SKM-1 treated with dmso at 0.1 percent for 144 hours (cell line): ENCODE measurements around the gene SPTLC3.

Experiments used
- DNase-seq: peaks from one replicate; lab custom pipeline; 2025; ENCODE audit not compliant: unreplicated experiment; lab: John Stamatoyannopoulos, UW

The SPTLC3 gene

DNA sequence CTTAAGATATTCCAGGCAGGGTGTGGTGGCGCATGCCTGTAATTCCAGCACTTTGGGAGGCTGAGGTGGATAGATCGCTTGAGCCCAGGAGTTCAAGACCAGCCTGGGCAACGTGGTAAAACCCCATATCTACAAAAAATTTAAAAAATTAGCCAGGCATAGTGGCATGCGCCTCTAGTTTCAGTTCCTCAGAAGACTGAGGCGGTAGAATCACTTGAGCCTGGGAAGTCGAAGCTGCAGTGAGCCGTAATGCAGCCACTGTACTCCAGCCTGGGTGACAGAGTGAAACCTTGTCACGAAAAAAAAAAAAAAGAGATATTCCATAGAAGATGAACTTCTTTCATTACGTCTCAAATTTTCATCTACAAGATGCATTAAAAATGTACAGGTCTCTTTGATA lies 165.6 kb downstream of the SPTLC3 start:
- DNase-seq: no peak

GRCh38 chr20:13180986-13181889 lies 172.5 kb downstream of the SPTLC3 start:
- no peak for DNase-seq

DNA sequence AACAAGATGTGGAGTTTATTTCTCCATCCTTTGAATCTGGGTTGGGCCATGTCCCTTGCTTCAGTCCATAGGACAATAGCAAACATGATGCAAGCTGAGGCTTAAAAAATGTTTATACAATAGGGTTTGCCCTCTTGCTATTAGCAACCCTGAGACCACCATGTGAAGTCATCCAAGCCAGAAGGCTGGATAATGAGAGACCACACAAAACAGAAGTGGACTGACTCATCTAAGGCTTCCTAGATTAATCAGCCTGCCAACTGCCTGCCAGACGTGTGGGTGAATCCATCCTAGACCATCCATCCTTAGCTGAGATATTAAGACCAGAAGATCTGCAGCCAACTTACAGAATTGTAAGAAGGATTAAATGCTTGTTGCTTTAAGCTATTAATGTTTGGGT lies 174.2 kb downstream of the SPTLC3 start:
- no peak for DNase-seq

DNA sequence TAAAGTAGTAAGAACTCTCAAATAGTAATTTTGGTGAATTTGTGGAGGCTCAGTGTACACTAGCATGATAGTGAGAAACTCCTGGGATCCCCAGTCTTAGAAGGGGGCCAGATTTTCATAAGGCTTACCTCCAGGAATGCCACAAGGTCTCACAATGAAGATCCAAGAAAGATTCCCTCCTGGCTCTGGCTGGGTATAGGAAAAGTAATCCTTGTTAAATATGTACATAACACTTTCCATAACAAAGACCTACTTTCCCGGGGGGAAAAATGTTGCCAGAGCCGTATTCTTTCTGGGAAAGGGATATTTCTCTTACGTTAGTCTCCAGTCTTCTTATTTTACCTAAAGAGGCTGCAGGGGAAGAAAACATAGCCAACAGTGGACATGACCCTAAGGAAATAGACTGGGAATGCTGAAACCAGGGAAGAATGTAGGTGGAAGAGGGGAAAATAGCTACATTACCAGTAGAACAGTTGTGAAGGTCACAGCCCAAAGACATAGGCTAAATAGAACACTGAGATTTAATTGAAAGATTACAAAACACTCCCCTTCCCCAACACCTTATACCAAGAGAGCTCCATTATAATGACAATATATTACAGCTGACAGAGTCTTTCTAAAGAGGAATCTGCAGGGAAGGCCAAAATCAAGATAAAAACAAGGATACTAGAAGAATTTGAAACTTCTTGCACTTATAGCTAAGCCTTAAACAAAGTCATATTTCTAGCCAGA lies 177.4 kb downstream of the SPTLC3 start:
- no peak for DNase-seq

- DNase-seq: no peak
Measured at GRCh38 chr20:13187899-13188298, 179.1 kb downstream of the SPTLC3 start.

GRCh38 chr20:13199279-13199678 lies 190.5 kb downstream of the SPTLC3 start:
- DNase-seq: no peak

GRCh38 chr20:13200767-13201500 lies 192.2 kb downstream of the SPTLC3 start:
- DNase-seq: no peak

GRCh38 chr20:13202565-13202964 lies 193.8 kb downstream of the SPTLC3 start:
- DNase-seq: no peak

- DNase-seq: no peak
Measured at GRCh38 chr20:13205425-13205824, 196.7 kb downstream of the SPTLC3 start.

DNA sequence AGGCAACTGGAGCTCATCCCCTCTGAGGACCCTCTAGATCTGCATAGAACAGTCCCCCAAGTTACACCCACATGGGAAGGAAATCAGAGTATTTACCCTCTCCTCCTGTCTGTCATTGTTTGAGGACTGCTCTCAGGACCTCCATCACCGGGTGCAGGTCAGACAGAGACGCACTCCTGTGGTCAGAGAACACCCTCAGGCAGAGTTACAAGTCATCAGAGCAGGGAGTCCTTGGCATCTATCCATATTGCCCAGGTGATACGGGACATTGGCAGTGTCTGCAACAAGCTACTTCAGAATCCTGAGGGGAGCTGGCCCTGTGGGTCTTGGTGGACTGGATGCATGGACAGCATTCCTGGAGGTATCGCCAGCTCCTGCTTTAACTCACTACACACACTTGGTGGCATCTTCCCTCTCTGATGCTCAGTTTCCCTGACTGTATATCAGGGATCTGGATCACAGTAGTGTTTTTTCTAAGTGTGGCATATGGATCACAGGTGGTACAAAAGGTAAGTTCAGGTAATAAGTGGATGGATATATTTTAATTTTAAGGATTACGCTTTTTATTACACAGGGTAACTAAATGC lies 197.2 kb downstream of the SPTLC3 start:
- no peak for DNase-seq

DNA sequence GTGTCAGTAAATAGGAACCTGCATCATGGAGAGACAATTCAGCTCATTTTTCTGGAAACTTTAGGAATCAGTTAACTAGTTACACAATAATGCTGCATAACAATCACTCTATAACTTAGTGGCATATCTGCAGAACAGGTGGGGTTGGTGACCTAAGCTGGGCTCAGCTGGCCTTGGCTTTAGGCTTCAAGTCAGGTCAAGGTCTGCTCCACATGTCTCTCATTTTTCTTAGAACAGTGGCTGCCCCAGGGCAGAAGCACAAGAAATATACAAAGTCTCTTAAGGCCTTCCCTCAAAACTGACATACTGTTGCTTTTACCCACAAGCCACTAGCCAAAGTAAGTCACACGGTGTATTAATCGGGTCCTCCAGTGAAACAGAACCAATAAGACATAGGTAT lies 198.2 kb downstream of the SPTLC3 start:
- no peak for DNase-seq

DNA sequence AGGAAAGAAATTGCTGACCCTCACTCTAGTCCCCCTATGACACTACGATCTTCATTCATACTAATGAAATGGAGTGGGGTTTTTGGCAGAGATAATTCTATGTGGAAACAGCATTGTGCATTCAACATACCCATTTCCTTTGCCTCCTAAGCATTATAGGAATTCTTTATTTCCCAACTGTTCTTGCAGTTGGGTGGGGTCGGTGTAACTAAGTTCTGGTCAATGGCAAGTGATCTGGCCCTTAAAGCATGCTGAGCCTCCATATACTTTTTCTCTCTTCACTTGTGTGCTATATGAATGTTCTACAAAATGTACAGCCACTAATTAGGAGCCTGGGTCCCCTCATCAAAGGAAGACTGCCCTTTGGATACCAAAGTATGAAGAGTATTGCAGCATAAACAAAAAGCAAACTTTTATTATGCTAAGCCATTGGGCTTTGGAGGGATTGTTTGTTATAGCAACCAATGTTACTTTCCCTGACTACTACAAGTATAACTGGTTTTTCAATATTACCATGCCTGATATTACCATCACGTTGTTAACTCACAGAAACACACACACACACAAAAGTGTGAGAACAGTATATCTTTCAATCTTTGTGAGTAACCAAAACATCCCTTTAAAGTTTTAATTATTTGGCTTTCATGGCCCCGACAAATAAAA lies 203.3 kb downstream of the SPTLC3 start:
- no peak for DNase-seq

GRCh38 chr20:13212750-13213149 lies 204.0 kb downstream of the SPTLC3 start:
- DNase-seq: no peak

DNA sequence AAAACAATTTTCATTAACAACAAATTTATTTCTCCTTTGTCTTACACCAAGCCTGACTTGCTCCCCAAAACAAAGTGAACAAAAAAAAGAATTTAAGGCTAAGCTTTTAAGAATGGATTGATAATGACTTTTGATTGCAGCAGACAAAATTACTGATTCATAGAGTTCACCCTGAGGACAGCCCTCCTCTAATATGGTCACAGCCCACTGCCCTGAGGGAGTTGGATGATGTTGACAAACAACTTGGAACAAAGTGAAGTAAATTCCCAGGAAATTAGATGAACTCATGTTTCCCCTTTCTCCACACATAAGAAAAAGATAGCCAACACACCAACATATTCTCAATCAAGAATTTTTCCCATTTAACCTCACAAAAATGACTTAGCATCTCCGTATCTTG lies 204.6 kb downstream of the SPTLC3 start:
- DNase-seq: no peak

- DNase-seq: no peak
Measured at GRCh38 chr20:13216533-13216932, 207.8 kb downstream of the SPTLC3 start.
